Measurements from ENCODE around the gene SNX6. TPM values are rescaled to one million over a fixed set of nuclear protein-coding genes. Genes with fewer than 3 reads are reported as not detected.

SNX6 gene
- total and polyA plus RNA-seq, 2 experiments from 2014 or later = 110 to 157 TPM

GRCh38 chr14:34643361-34643760 is 13.4 kb upstream of the SNX6 start:
- Mint-ChIP-seq H3K27me3 (ENCODE audit: insufficient read depth, low read depth, poor library complexity) (no peaks in the 10 kb centered on the region), H3K27ac (no peak overlapping the region), H3K9me3 (no peaks in the 10 kb centered on the region), H3K4me3 (no peak overlapping the region), H3K36me3 (ENCODE audit: low read depth) (no peaks in the 10 kb centered on the region), H3K4me1 (no peaks in the 10 kb centered on the region)
- Histone ChIP-seq H2AFZ (no peak overlapping the region), H3F3A (replicated peaks; ENCODE audit: low read depth) (no peaks in the 10 kb centered on the region), H4K20me1 (replicated peaks; ENCODE audit: insufficient read depth) (no peaks in the 10 kb centered on the region), H3K4me2 (no peak overlapping the region), H3K4me1 (ENCODE audit: insufficient read depth) (no peaks in the 10 kb centered on the region), H3K9me2 (ENCODE audit: insufficient read depth) (no peaks in the 10 kb centered on the region), H3K36me3 (ENCODE audit: insufficient read depth) (no peaks in the 10 kb centered on the region), H3K27me3 (ENCODE audit: insufficient read depth) (no peaks in the 10 kb centered on the region), H3K79me2 (replicated peaks; ENCODE audit: insufficient read depth) (no peaks in the 10 kb centered on the region), H3K4me3 (no peak overlapping the region), H3K27ac (ENCODE audit: low read depth) (no peak overlapping the region)
- ATAC-seq (no peak), DNase-seq (ENCODE audit: low spot score) (no peak)
- TF ChIP-seq JUNB (IDR thresholded peaks at IDR 0.05; ENCODE audit: unreplicated experiment) (no peak), ETS1 (IDR thresholded peaks at IDR 0.05) (no peak), ZNF114 (CRISPR knock-in tag; IDR thresholded peaks at IDR 0.05) (no peak), ZNF331 (CRISPR knock-in tag; IDR thresholded peaks at IDR 0.05; ENCODE audit: low read depth) (no peak), ZNF462 (CRISPR knock-in tag; IDR thresholded peaks at IDR 0.05) (no peak), NANOG (IDR thresholded peaks at IDR 0.05; ENCODE audit: borderline replicate concordance) (no peak), POLR2AphosphoS5 (IDR thresholded peaks at IDR 0.05; ENCODE audit: low read depth) (no peak), EZH2 (IDR thresholded peaks at IDR 0.05; ENCODE audit: low read depth, unreplicated experiment) (no peak), EZH2phosphoT487 (IDR thresholded peaks at IDR 0.05; ENCODE audit: unreplicated experiment) (no peak), CTCF (conservative IDR thresholded peaks at IDR 0.05; ENCODE audit: low read depth in 2 of 2) (no peak)
